ENCODE measurements around the gene CDKN2B. TPM values are rescaled to one million over a fixed set of nuclear protein-coding genes. Genes with fewer than 3 reads are reported as not detected.

Gene CDKN2B
- total RNA-seq, 1 donor from 2014 or later: 1.8 TPM

GRCh38 chr9:22005021-22005701, 3.9 kb downstream of the CDKN2B start:
- Mint-ChIP-seq H3K36me3 (ENCODE audit: low read depth, unreplicated experiment) (no peaks in the 10 kb centered on the region), H3K9me3 (ENCODE audit: unreplicated experiment) (no peaks in the 10 kb centered on the region), H3K27me3 (ENCODE audit: unreplicated experiment) (peaks cover 6% of the 10 kb centered on the region), H3K27ac (ENCODE audit: unreplicated experiment) (no peak overlapping the region), H3K4me1 (ENCODE audit: unreplicated experiment) (peaks cover 12% of the 10 kb centered on the region), H3K4me3 (ENCODE audit: unreplicated experiment) (peak overlapping the region; percentile 71)
- DNase-seq (ENCODE audit: low spot score): peak; percentile 33
- TF ChIP-seq CTCF (IDR thresholded peaks at IDR 0.05; ENCODE audit: unreplicated experiment): no peak

GRCh38 chr9:22002038-22002437, 7.1 kb downstream of the CDKN2B start:
- peaks cover 10% of the 10 kb centered on the region for H3K27me3 Mint-ChIP-seq (ENCODE audit: unreplicated experiment)
- peaks cover 12% of the 10 kb centered on the region for H3K4me1 Mint-ChIP-seq (ENCODE audit: unreplicated experiment)
- no peak overlapping the region for H3K4me3 Mint-ChIP-seq (ENCODE audit: unreplicated experiment)
- H3K36me3 Mint-ChIP-seq (ENCODE audit: low read depth, unreplicated experiment): no peaks in the 10 kb centered on the region
- no peaks in the 10 kb centered on the region for H3K9me3 Mint-ChIP-seq (ENCODE audit: unreplicated experiment)
- H3K27ac Mint-ChIP-seq (ENCODE audit: unreplicated experiment): no peak overlapping the region
- no peak for TF ChIP-seq CTCF (IDR thresholded peaks at IDR 0.05; ENCODE audit: unreplicated experiment)
- DNase-seq (ENCODE audit: low spot score): no peak

- Mint-ChIP-seq H3K27ac (ENCODE audit: unreplicated experiment) (no peak overlapping the region), H3K27me3 (ENCODE audit: unreplicated experiment) (peaks cover 19% of the 10 kb centered on the region), H3K4me1 (ENCODE audit: unreplicated experiment) (peaks cover 3% of the 10 kb centered on the region), H3K4me3 (ENCODE audit: unreplicated experiment) (no peak overlapping the region), H3K36me3 (ENCODE audit: low read depth, unreplicated experiment) (peaks cover 7% of the 10 kb centered on the region), H3K9me3 (ENCODE audit: unreplicated experiment) (no peaks in the 10 kb centered on the region)
- DNase-seq (ENCODE audit: low spot score): no peak
- no peak for TF ChIP-seq CTCF (IDR thresholded peaks at IDR 0.05; ENCODE audit: unreplicated experiment)
Measured at GRCh38 chr9:21998026-21998425, 11.1 kb downstream of the CDKN2B start.

GRCh38 chr9:21997480-21997879, 11.6 kb downstream of the CDKN2B start:
- no peak for TF ChIP-seq CTCF (IDR thresholded peaks at IDR 0.05; ENCODE audit: unreplicated experiment)
- Mint-ChIP-seq H3K27ac (ENCODE audit: unreplicated experiment) (no peak overlapping the region), H3K4me3 (ENCODE audit: unreplicated experiment) (peak overlapping the region; percentile 47), H3K4me1 (ENCODE audit: unreplicated experiment) (peaks cover 3% of the 10 kb centered on the region), H3K9me3 (ENCODE audit: unreplicated experiment) (no peaks in the 10 kb centered on the region), H3K36me3 (ENCODE audit: low read depth, unreplicated experiment) (peaks cover 7% of the 10 kb centered on the region), H3K27me3 (ENCODE audit: unreplicated experiment) (peaks cover 20% of the 10 kb centered on the region)
- no peak for DNase-seq (ENCODE audit: low spot score)

GRCh38 chr9:21996858-21997257, 12.2 kb downstream of the CDKN2B start:
- Mint-ChIP-seq H3K36me3 (ENCODE audit: low read depth, unreplicated experiment) (peaks cover 7% of the 10 kb centered on the region), H3K4me1 (ENCODE audit: unreplicated experiment) (peaks cover 3% of the 10 kb centered on the region), H3K27me3 (ENCODE audit: unreplicated experiment) (peaks cover 20% of the 10 kb centered on the region), H3K27ac (ENCODE audit: unreplicated experiment) (no peak overlapping the region), H3K9me3 (ENCODE audit: unreplicated experiment) (no peaks in the 10 kb centered on the region), H3K4me3 (ENCODE audit: unreplicated experiment) (peak overlapping the region; percentile 10)
- no peak for TF ChIP-seq CTCF (IDR thresholded peaks at IDR 0.05; ENCODE audit: unreplicated experiment)
- no peak for DNase-seq (ENCODE audit: low spot score)

Measured in endothelial cell (in vitro differentiated cells).